RPMI8226 (cell line): Measurements from ENCODE around the gene GFY.

ENCODE experiments used
- DNase-seq: peaks from one replicate; pipeline ENCODE4 v3.0.0-alpha.2; 2015

The GFY gene

GRCh38 chr19:49408816-49409440, 16.3 kb upstream of the GFY start:
- DNase-seq: no peak

- peak; percentile 63 for DNase-seq
Measured at GRCh38 chr19:49409441-49410029, 15.7 kb upstream of the GFY start.

- DNase-seq: no peak
Measured at GRCh38 chr19:49411681-49412326, 13.4 kb upstream of the GFY start.

GRCh38 chr19:49413348-49413747, 11.8 kb upstream of the GFY start:
- DNase-seq: no peak

GRCh38 chr19:49414256-49414655, 10.9 kb upstream of the GFY start:
- DNase-seq: no peak

GRCh38 chr19:49415102-49415809, 9.9 kb upstream of the GFY start:
- DNase-seq: no peak

- DNase-seq: no peak
Measured at GRCh38 chr19:49415810-49416200, 9.4 kb upstream of the GFY start.

- no peak for DNase-seq
Measured at GRCh38 chr19:49417088-49417487, 8.1 kb upstream of the GFY start.

- DNase-seq: no peak
Measured at GRCh38 chr19:49418511-49418910, 6.7 kb upstream of the GFY start.

- DNase-seq: no peak
Measured at GRCh38 chr19:49419173-49419572, 6.0 kb upstream of the GFY start.

- no peak for DNase-seq
Measured at GRCh38 chr19:49420227-49420626, 5.0 kb upstream of the GFY start.

- DNase-seq: peak; percentile 68
Measured at GRCh38 chr19:49421039-49421877, 3.9 kb upstream of the GFY start.

GRCh38 chr19:49421878-49422202, 3.3 kb upstream of the GFY start:
- no peak for DNase-seq

- peak; percentile 68 for DNase-seq
Measured at GRCh38 chr19:49422407-49423070, 2.6 kb upstream of the GFY start.

- no peak for DNase-seq
Measured at GRCh38 chr19:49423071-49423984, 1.9 kb upstream of the GFY start, which contains the start of gene PTH2. Gene PTH2 (minus strand): TSS chr19:49423441. CDS start chr19:49423339, 102 bp downstream.

- no peak for DNase-seq
Measured at GRCh38 chr19:49423985-49424303, 1.2 kb upstream of the GFY start.

GRCh38 chr19:49425922-49426592, 869 bp downstream of the GFY start:
- DNase-seq: peak; percentile 42

GRCh38 chr19:49427339-49427738, 2.2 kb downstream of the GFY start:
- no peak for DNase-seq

GRCh38 chr19:49427855-49428546, 2.8 kb downstream of the GFY start:
- DNase-seq: peak; percentile 44
